GM18520 (cell line): ENCODE measurements around the gene THAP3.
"Not testable (repeated sequence)": the region's sequence is repeated elsewhere in the genome, so short reads cannot be mapped to it uniquely, and the experiment has no call there.

Experiments
- ATAC-seq: cut with Tn5 transposase; IDR thresholded peaks from one replicate; pipeline ENCODE4 v1.9.1; 2021; ENCODE audit not compliant: unreplicated experiment

The THAP3 gene

GRCh38 chr1:6632588-6633514, 8.2 kb downstream of the THAP3 start:
- ATAC-seq, result no peak

DNA sequence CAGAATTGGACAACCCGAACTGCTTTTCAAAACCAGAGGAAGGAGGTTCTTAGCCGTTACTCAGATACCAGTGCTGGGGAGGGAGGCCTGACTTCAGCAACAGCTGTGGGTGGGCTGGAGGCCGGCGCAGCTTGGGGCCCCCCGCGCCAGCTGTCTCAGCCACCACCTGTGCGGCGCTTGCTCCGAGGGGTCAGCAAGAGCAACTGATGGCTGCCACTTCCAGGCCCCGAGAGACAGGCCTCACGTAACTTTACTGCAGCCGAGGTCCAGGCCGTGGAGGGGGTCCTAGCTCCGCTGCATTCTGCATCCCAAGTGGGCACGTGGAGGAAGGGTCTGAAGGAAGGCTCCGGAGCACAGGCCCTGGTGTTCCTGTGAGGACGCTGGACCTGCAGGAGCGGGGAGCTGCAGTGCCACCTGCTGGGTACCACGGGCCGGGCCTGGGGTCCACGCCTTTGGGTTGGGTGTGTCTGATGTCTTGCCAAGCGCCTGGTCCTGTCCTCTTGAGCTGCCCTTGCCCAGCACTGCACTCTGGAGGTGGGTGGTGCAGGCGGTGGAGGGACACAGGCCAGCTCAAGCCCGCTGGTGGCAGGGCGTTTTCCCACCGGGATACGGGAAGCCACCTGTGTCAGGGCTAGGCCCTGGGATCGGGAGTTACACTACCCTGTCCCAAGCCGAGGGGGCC, 9.8 kb downstream of the THAP3 start:
- ATAC-seq, result no peak

DNA sequence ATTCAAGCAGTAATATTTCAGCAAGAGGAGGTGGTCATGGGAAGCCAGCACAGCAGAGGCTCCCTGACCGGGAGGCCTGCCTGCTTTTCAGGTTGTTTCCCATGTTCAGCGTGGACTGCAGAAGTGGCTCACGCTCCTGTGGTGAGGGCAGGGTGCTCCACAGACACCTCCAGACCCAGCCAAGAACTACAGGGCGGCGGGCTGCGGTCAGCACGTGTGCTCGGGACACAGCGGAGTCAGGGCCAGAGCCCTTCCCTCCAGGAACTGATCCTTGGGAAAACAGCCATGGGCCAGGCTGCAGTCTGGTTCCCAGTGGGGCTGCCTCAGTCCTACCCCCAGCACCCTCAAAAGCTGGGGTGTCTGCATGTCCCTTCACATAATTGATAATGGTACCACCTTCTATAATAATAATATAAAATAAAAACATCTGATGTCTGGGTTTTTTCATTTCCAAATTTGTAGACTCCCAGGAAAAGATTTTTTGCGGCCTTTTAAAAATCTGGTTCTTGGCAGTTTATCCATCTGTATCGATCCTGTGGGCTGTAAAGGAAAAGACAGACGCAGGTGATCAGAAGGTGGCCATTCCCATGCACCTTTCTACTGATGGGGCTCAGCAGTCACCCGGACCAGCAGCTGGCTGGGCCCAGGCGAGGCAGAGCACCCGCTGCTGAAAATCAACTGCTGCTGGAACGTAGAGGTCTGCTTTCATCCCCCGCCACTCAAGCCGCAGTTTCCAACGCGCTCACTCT, 10.7 kb downstream of the THAP3 start:
- ATAC-seq, result no peak

GRCh38 chr1:6635910-6636760, 11.5 kb downstream of the THAP3 start:
- ATAC-seq, result no peak

DNA sequence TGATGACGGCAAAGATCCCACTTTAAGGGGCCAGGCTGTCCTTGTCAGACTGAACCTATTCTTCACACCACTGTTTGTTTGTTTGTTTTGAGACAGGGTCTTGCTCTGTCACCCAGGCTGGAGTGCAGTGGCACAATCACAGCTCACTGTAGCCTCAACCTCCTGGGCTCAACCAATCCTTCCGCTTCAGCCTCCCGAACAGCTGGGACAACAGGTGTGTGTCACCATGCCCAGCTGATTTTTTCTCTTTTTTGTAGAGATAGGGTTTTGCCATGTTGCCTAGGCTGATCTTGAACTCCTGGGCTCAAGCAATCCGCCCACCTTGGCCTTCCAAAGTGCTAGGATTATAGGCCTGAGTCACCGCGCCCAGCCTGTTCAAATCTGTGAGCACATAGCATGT, 12.1 kb downstream of the THAP3 start:
- not testable (repeated sequence) for ATAC-seq

DNA sequence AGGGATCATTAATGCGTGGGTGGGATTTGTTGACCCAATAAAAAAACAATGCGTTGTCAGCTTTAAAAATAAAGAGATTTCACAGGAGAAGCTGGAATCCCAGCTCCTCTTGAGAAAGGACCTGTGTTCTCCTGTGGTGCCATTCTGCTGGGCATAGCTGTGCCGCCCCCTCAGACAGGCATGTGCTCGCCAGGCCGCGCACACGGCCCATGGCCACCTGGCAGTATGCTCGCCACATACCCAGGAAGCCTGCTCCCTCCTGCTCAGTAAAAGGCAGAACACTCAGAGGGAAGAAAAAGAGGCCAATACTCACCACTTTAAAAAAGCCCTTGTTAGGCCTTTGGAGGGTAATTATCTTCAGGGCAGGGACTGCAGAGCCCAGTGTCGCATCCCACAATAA, 13.1 kb downstream of the THAP3 start:
- no peak for ATAC-seq

DNA sequence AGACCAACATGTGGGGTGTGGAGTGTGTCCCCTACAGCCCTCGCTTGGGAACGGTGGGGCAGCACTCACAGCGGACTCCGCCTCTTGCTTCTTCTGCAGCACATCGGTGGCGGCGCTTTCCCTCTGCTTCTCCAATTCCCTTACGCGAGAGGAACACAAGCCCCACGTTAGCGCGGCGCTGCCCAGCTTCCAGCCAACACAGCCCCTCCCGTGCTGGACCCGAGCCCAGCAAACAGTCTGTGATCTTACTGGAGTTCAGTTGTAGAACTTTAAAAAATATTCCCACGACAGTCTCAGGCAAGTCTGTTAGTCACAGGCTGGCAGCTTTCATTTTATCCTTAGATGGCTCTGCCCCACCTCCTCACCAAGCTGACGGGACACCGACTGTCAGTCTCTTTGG, 13.6 kb downstream of the THAP3 start:
- no peak for ATAC-seq

DNA sequence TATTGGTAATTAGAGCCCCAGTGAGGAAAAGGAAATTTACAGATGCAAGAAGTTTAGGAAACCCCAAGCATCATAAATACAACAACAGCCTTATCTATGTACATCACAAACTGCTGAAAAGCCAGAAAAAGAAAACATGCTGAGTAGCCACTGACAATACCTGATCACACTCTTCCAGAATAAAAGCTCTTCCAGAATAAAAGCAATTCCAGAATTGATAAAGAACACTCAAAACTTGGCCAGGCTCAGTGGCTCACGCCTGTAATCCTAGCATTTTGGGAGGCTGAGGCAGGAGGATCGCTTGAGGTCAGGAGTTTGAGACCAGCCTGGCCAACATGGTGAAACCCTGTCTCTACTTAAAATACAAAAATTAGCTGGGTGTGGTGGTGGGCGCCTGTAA, 16.2 kb downstream of the THAP3 start:
- not testable (repeated sequence) for ATAC-seq

- ATAC-seq, result no peak
These were observed 20.4 kb downstream of the THAP3 start for GRCh38 chr1:6645018-6645417.

DNA sequence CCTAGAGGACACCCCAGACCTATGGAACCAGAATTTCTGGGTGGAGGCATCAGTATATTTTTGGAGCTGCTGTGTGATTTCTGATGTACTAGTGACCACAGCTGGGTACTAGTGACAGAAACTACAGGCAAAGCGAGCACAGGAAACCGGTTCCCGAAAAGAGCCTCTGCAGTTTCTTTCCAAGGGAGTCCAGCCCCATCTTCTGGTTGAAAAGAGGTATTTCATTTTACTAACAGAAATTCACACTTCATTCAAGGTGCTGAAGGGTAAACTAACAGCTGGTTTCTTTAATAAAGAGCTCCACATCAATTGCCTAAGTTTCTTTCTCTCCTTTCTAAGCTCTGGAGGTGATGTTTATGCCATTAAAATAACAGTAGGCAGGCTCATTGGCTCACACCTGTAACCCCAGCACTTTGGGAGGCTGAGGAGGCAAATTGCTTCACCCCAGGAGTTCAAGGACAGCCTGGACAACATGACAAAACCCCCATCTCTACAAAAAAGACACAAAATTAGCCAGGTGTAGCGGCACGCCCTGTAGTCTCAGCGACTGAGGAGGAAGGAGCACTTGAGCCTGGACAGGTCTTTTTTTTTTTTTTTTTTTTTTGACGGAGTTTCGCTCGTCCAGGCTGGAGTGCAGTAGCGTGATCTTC, 22.0 kb downstream of the THAP3 start:
- ATAC-seq, result no peak

DNA sequence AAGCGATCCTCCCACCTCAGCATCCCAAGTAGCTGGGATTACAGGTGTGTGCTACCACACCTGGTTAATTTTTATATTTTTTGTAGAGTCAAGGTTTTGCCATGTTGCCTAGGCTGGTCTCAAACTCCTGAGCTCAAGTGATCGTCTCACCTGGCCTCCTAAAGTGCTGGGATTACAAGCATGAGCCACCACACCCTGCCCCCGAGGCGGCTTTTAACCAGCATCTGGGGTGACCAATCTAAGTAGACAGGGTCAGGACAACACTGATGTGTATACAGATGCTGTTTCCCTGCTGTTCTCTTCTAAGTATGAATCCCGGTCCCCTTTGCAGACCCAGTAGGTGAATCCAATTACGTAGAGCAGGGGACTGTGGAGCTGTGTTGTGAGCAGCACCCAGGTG, 23.9 kb downstream of the THAP3 start:
- no peak for ATAC-seq

GRCh38 chr1:6651909-6652308, 27.2 kb downstream of the THAP3 start:
- no peak for ATAC-seq

GRCh38 chr1:6652986-6653385, 28.3 kb downstream of the THAP3 start:
- ATAC-seq, result no peak

DNA sequence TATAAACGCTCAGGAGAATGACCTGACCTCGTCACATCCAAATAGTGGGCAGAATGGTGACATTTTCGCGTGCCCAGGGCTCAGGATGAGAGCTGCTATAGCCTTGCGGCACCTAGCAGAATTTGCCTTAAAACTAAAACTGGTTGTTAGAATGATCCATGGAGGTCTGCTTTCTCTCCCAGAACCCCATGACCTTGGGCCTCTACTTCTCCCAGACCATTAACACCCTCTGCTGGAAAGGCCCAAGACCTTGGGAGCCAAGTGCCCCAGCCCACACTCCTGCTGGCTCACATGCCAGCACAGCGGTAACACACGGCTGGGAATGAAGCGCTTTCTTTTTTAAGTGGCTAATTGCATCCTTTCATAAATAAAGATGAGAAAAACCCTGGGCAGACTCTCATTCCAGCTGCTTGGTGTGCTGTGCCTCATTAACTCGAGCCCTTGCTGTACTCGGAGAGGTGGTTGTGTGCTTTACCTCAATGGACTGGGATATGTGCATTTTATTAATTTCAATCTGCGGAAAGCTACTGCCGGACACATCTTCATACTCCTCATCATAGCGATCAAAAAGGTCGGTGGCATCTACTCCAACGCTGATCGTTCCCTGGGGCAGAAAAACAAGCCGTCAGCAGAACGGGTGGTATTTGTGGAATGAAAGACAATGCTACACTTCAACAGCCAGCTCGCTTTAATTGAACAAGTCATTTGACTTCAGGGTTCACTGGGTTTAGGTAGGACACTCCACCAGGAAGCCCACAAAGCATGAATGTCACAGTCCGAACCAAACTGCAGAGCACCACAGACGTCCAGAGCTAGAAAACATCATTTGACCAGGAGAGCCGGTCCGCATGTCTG, 29.0 kb downstream of the THAP3 start:
- no peak for ATAC-seq

DNA sequence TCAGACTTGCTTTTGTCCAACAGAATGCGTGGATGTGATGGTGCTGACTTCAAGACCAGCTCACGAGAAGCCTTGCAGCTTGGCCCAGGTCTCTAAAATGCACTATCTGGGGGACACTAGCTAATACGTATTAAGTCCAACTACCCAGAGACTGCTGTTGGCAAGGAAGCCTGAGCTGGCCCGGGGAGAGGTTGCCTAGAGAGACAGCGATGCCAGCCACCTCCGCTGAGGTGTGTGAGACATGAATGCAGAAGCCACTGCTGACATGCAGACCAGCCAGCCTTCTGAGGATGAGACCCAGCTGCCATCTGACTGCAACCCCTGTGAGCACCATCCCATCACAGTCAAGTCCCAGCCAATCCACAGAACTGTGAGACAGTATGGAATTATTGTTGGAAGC, 32.5 kb downstream of the THAP3 start:
- no peak for ATAC-seq

DNA sequence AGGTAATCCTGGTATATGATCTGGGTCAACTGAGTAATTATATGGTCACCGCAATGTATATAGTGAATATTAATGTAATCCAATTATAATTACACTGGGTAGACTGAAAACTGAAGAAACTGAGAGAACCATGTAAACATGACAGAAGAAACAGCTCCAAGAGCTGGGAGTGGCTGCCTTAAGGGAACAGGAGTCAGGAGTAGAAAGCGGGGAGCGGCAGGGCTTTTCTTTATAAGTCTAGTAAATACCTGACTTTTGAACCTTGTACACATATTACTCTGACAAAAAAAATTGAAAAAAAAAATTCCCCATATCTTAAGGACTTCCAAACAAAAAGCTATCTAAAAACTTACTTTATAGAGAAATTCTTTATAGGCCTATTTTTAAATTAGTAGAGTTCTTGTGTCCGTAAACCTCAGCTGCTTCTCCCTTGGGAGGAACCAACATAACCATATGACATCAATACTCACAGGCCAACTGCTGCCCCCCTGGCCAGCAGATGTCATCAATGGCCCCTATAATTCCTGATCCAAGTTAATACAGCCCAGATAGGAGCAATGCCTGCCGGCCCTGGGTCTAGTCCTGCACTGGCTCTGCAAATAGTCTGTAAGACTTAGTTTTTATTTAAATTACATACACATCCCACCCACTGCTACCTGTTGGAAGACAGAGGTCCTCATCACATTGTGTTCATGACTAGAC, 33.8 kb downstream of the THAP3 start:
- no peak for ATAC-seq

GRCh38 chr1:6660415-6661049, 35.9 kb downstream of the THAP3 start:
- ATAC-seq, result no peak

GRCh38 chr1:6662468-6662867, 37.8 kb downstream of the THAP3 start:
- ATAC-seq, result not testable (repeated sequence)
